HepG2 (cell line): ENCODE results near the gene CLDN7. TPM values are rescaled to one million over a fixed set of nuclear protein-coding genes. Genes with fewer than 3 reads are reported as not detected.
A peak's percentile ranks its signal among the peaks of the same experiment; 100 is the strongest.

ENCODE experiments used
- DNMT1 ChIP-seq: sonication (generic); formaldehyde crosslinking; IDR thresholded peaks from 2 replicates; pipeline ENCODE4 v1.5.1; 2020; ENCODE audit warnings: mild to moderate bottlenecking, missing genetic modification reagents
- HDAC6 ChIP-seq: fragments of 200-600 bp; sonication (generic); IDR thresholded peaks from 2 replicates; pipeline ENCODE4 v1.7.0; 2017; ENCODE audit warnings: mild to moderate bottlenecking, antibody characterized with exemption, low read length, low read depth
- KDM5A ChIP-seq: fragments of 200-600 bp; sonication (generic); IDR thresholded peaks from 2 replicates; pipeline ENCODE4 v1.7.0; 2018; ENCODE audit warnings: antibody characterized with exemption, mild to moderate bottlenecking, low read length, borderline replicate concordance
- MED1 ChIP-seq: sonication (generic); formaldehyde crosslinking; IDR thresholded peaks from 2 replicates; pipeline ENCODE4 v1.4.0; 2020; ENCODE audit warnings: missing genetic modification reagents
- REPIN1 ChIP-seq: sonication (generic); formaldehyde crosslinking; IDR thresholded peaks from 2 replicates; pipeline ENCODE4 v1.8.0; 2022; ENCODE audit warnings: missing genetic modification reagents, low read depth, mild to moderate bottlenecking, borderline replicate concordance
- SNAI1 ChIP-seq: sonication (generic); formaldehyde crosslinking; IDR thresholded peaks from 2 replicates; pipeline ENCODE4 v1.5.0; 2020; ENCODE audit warnings: mild to moderate bottlenecking, missing genetic modification reagents, borderline replicate concordance
- THAP9 ChIP-seq: sonication (generic); formaldehyde crosslinking; IDR thresholded peaks from 2 replicates; pipeline ENCODE4; 2020; ENCODE audit warnings: missing genetic modification reagents, mild to moderate bottlenecking, borderline replicate concordance
- ZNF713 ChIP-seq: sonication (generic); formaldehyde crosslinking; IDR thresholded peaks from 2 replicates; pipeline ENCODE4 v1.4.0; 2020; ENCODE audit warnings: mild to moderate bottlenecking, missing genetic modification reagents
- ZNF878 ChIP-seq: sonication (generic); formaldehyde crosslinking; IDR thresholded peaks from 2 replicates; pipeline ENCODE4 v1.8.1; 2023; ENCODE audit warnings: mild to moderate bottlenecking, missing genetic modification reagents, moderate library complexity
- polyA plus RNA-seq, 8 experiments: library from polyadenylated mRNA; depleted of rRNA in 3 of 8; stranded (reverse) in 7 of 8; unstranded in 1 of 8; fragments of >200 nt; fragmentation: Illumina TruSeq in 4 of 8; extraction: Trizol in 4 of 8; gene quantifications; 2 replicates each; pipeline versions ENCODE4 v1.2.1 to v1.2.3, GENCODE V29; 2011 to 2016; ENCODE audit warnings: low read depth in 4 of 8, missing spikeins in 1 of 8, mixed read lengths in 1 of 8; ENCODE audit not compliant: insufficient read depth in 1 of 8
- total RNA-seq, 5 experiments: library from RNA; depleted of rRNA; stranded (reverse); fragments of >200 nt; fragmentation: Illumina TruSeq; extraction: Trizol; gene quantifications; 2 replicates each; pipeline ENCODE4 v1.2.3, GENCODE V29; 2016; ENCODE audit warnings: low read depth in 1 of 5
- TF ChIP-seq, protein P1 (sequence below): sonication (generic); formaldehyde crosslinking; IDR thresholded peaks from 2 replicates; pipeline ENCODE4 v1.4.0; 2020; ENCODE audit warnings: missing genetic modification reagents, borderline replicate concordance
- TF ChIP-seq, protein P2 (sequence below): sonication (generic); formaldehyde crosslinking; IDR thresholded peaks from 2 replicates; pipeline ENCODE4 v1.4.0; 2020; ENCODE audit warnings: mild to moderate bottlenecking, missing genetic modification reagents
- TF ChIP-seq, protein P3 (sequence below), 2 experiments: fragments of 450-650 bp in 1 of 2; sonication (generic) in 1 of 2; formaldehyde crosslinking in 1 of 2; IDR thresholded peaks; 2 replicates each; pipeline versions ENCODE4 v1.6.1 to v1.8.0; 2016 to 2022; ENCODE audit warnings: antibody characterized with exemption in 1 of 2, mild to moderate bottlenecking in 1 of 2, missing genetic modification reagents in 1 of 2

CLDN7 gene
- total and polyA plus RNA-seq, 2 of the 13 experiments (the other 11 are each of a cell fraction or from before 2014, with no cell fraction given), result not detected

DNA sequence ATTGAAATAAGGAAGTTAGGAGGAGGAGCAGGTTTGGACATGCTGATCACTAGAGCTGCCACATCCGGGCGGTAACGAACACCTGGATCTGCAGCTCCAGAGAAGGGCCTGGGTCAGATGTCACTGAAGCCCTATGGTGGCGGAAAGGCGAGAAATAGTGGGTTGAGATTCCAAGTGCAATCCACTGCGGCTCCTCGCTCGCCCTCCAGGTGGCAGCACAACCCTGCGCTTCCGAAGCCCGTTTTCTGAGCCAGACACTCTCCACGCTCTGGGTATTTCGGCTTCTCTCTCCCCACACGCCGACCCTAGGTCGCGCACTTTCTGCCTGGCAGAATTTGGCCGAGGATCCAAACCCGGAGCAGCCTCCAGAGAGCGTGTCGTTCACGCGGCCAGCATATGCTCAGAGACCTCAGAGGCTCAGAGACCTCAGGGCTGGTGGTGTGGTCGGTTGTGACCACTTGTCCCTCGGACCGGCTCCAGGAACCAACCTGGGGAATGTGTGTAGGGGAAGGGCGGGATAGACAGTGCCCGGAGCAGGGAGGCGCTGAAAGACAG, 18.3 kb upstream of the CLDN7 start (continued):
- TF ChIP-seq, protein P1, sequence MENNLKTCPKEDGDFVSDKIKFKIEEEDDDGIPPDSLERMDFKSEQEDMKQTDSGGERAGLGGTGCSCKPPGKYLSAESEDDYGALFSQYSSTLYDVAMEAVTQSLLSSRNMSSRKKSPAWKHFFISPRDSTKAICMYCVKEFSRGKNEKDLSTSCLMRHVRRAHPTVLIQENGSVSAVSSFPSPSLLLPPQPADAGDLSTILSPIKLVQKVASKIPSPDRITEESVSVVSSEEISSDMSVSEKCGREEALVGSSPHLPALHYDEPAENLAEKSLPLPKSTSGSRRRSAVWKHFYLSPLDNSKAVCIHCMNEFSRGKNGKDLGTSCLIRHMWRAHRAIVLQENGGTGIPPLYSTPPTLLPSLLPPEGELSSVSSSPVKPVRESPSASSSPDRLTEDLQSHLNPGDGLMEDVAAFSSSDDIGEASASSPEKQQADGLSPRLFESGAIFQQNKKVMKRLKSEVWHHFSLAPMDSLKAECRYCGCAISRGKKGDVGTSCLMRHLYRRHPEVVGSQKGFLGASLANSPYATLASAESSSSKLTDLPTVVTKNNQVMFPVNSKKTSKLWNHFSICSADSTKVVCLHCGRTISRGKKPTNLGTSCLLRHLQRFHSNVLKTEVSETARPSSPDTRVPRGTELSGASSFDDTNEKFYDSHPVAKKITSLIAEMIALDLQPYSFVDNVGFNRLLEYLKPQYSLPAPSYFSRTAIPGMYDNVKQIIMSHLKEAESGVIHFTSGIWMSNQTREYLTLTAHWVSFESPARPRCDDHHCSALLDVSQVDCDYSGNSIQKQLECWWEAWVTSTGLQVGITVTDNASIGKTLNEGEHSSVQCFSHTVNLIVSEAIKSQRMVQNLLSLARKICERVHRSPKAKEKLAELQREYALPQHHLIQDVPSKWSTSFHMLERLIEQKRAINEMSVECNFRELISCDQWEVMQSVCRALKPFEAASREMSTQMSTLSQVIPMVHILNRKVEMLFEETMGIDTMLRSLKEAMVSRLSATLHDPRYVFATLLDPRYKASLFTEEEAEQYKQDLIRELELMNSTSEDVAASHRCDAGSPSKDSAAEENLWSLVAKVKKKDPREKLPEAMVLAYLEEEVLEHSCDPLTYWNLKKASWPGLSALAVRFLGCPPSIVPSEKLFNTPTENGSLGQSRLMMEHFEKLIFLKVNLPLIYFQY (CRISPR knock-in tag), result no peak
- TF ChIP-seq MED1, result peak; percentile 71
- peak; percentile 92 for TF ChIP-seq REPIN1 (CRISPR knock-in tag)
- TF ChIP-seq, protein P2, sequence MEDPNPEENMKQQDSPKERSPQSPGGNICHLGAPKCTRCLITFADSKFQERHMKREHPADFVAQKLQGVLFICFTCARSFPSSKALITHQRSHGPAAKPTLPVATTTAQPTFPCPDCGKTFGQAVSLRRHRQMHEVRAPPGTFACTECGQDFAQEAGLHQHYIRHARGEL (CRISPR knock-in tag), result no peak
- TF ChIP-seq HDAC6, result no peak
- TF ChIP-seq DNMT1 (CRISPR knock-in tag), result no peak
- no peak for TF ChIP-seq SNAI1 (CRISPR knock-in tag)
- no peak for TF ChIP-seq ZNF713 (CRISPR knock-in tag)
- TF ChIP-seq THAP9 (CRISPR knock-in tag), result peak; percentile 75; the same call in 1 of the 2 replicates
- TF ChIP-seq KDM5A, result no peak
- no peak for TF ChIP-seq ZNF878 (CRISPR knock-in tag)
- TF ChIP-seq, protein P3, sequence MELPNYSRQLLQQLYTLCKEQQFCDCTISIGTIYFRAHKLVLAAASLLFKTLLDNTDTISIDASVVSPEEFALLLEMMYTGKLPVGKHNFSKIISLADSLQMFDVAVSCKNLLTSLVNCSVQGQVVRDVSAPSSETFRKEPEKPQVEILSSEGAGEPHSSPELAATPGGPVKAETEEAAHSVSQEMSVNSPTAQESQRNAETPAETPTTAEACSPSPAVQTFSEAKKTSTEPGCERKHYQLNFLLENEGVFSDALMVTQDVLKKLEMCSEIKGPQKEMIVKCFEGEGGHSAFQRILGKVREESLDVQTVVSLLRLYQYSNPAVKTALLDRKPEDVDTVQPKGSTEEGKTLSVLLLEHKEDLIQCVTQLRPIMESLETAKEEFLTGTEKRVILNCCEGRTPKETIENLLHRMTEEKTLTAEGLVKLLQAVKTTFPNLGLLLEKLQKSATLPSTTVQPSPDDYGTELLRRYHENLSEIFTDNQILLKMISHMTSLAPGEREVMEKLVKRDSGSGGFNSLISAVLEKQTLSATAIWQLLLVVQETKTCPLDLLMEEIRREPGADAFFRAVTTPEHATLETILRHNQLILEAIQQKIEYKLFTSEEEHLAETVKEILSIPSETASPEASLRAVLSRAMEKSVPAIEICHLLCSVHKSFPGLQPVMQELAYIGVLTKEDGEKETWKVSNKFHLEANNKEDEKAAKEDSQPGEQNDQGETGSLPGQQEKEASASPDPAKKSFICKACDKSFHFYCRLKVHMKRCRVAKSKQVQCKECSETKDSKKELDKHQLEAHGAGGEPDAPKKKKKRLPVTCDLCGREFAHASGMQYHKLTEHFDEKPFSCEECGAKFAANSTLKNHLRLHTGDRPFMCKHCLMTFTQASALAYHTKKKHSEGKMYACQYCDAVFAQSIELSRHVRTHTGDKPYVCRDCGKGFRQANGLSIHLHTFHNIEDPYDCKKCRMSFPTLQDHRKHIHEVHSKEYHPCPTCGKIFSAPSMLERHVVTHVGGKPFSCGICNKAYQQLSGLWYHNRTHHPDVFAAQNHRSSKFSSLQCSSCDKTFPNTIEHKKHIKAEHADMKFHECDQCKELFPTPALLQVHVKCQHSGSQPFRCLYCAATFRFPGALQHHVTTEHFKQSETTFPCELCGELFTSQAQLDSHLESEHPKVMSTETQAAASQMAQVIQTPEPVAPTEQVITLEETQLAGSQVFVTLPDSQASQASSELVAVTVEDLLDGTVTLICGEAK (IDR thresholded peaks at IDR 0.05), result no peak
- TF ChIP-seq, protein P3 (CRISPR knock-in tag; IDR thresholded peaks at IDR 0.05), result no peak
